ACHN (cell line): ENCODE measurements around the gene VSIG4.

ENCODE experiments used
- DNase-seq: peaks from one replicate; pipeline ENCODE4 v3.0.0-alpha.2; 2015
- in situ Hi-C: cut with HindIII; loops from 2 replicates; pipeline ENCODE4 v1.10.0; 2017; ENCODE audit warnings: low sequenced_read_pairs, low pct_ligation_motif_present, low pct_unique_long_range_greater_than_20kb

VSIG4 gene

DNA sequence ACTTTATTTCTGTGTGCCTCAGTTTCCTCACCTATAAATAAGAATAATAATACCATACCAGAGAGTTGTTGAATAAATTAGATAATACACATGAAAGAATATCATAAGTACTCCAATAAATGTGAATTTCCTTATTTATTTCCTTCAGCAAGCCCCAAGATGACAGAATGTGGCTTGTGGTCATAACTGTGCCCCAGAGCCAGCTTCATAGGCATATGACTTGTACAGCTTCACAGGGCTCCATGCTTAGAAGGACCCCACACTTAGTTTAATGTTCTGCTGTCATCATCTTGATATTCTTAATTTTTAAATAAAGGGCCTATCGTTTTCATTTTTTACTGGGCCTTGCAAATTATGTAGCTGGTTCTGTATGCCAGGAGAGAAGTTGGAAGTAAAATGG is 25.3 kb downstream of the VSIG4 start:
- DNase-seq, result no peak
- in situ Hi-C loops, result no loop called here

DNA sequence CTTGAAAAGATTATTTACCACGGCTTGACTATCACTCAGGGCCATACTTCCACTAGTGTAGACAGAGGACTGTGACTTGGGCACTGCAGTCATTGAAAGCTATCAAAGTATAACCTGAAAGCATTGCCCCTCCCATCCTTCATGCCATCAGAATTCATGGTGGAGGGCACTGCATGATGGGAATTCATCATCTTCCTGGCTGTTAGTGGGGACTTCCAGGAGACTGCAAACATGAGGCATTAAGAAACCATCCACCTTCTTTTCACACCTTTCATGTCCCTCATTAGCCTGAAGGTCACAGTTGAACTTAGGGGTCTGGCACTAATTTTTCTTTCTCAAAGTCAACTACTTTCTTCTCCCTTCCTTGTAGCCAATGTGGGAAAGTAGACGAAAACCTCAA is 25.8 kb downstream of the VSIG4 start:
- DNase-seq, result no peak
- in situ Hi-C loops, result no loop called here

GRCh38 chrX:66013194-66013816 is 26.6 kb downstream of the VSIG4 start:
- in situ Hi-C loops, result no loop called here
- no peak for DNase-seq

DNA sequence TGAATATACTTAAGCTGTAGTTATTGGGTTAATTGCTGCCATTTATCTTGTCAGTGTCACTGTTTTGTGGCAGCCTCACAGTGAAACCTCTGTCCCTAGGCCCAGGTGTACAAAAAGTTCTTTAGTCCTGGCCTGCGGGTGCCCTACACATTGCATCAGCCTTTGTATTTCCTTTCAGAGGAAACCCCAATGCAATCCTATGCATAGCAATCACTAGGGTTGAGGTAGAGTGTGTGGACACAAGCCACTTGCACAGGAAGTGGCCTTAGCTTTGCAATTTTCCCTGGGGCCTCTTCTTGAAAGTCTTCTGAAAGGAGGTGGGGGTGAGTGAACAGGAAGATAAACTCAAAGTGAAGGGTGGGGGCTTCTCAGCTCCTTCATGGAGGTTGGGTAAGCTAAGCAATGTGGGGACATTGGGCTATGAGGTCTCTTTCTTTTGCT is 27.8 kb downstream of the VSIG4 start:
- in situ Hi-C loops, result no loop called here
- no peak for DNase-seq

- no peak for DNase-seq
Observed at GRCh38 chrX:66009231-66009845, 30.5 kb downstream of the VSIG4 start.

GRCh38 chrX:66008328-66008970 is 31.4 kb downstream of the VSIG4 start:
- in situ Hi-C loops, result no loop called here
- no peak for DNase-seq

More at GRCh38 chrX:66009231-66009845, 30.5 kb downstream of the VSIG4 start:
- in situ Hi-C loops, result no loop called here

GRCh38 chrX:66007851-66008250 is 32.0 kb downstream of the VSIG4 start:
- no peak for DNase-seq
- in situ Hi-C loops, result no loop called here

- no peak for DNase-seq
- in situ Hi-C loops, result no loop called here
Observed at GRCh38 chrX:66005830-66006449, 33.9 kb downstream of the VSIG4 start.

- DNase-seq, result no peak
- in situ Hi-C loops, result no loop called here
Observed at GRCh38 chrX:66004928-66005829, 34.7 kb downstream of the VSIG4 start.

DNA sequence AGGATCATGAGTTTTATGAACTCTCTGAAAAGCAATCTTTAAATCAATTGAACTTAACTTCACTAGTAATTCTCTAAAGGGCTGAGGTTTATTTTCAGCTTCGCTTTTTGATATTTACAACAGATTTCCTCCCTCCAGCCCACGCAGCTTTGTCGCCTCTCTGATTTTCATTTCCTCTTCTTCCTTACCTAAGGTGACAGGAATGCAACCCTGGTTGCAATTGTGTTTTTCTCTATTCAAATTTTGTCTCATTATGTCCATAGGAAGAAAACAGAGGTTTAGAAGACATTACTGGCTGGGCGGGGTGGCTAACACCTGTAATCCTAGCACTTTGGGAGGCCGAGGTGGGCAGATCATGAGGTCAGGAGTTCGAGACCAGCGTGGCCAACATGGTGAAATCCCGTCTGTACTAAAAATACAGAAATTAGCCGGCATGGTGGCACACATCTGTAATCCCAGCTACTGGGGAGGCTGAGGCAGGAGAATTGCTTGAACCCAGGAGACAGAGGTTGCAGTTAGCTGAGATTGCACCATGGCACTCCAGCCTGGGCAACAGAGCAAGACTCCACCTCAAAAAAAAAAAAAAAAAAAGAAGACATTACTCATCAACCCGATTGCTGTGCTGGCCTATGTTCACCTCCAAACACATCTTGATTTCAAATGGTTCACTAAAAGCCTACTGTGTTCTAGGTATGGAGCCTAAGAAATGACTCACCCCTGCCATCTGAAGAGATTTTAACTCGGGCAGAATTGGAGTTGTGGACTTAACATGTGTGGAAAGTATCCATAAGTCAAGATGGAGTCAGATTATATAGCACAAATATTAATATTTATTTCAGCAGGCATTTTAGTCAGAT is 36.8 kb downstream of the VSIG4 start:
- DNase-seq, result no peak
- in situ Hi-C loops, result no loop called here

DNA sequence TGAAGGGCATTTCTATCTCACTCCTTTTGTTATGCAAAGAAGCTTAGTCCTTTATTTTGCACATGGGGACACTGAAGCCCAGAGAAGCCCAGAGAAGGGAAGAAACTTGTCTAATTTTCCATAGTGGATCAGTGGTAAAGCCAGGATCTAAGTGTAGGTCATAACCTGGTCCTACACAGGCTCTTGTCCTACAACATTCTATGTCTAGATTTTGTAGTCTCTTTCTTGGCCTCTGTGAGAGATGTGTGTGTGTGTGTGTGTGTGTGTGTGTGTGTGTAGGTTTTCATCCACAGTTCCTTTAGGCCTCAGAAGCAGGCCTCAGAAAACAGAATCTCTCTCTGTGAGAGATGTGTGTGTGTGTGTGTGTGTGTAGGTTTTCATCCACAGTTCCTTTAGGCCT is 38.3 kb downstream of the VSIG4 start:
- in situ Hi-C loops, result no loop called here
- DNase-seq, result no peak

GRCh38 chrX:66000628-66001272 is 39.1 kb downstream of the VSIG4 start:
- DNase-seq, result no peak

DNA sequence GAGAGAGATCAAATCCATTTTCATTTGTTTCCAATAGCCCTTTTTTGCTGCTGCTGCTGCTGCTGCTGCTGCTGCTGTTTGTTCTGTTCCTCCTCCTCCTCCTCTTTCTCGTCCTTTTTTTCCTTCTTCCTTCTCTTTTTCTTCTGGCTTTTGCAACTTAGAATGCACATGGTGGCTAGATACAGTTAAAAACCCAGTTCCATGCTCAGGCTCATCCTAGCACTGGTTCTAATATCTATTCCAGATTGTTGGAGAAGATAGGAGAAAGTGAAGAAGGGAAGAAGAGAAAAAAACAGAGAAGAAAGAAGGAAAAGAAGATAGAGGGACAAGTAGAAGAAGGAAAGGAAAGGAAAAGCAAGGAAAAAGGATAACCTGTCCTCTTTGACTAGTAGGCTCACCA is 39.7 kb downstream of the VSIG4 start:
- in situ Hi-C loops, result no loop called here
- no peak for DNase-seq

More at GRCh38 chrX:66000628-66001272, 39.1 kb downstream of the VSIG4 start:
- in situ Hi-C loops, result no loop called here

GRCh38 chrX:65999563-66000148 is 40.2 kb downstream of the VSIG4 start:
- in situ Hi-C loops, result no loop called here
- no peak for DNase-seq

- in situ Hi-C loops, result no loop called here
- DNase-seq, result no peak
Observed at GRCh38 chrX:65999029-65999562, 40.8 kb downstream of the VSIG4 start.

DNA sequence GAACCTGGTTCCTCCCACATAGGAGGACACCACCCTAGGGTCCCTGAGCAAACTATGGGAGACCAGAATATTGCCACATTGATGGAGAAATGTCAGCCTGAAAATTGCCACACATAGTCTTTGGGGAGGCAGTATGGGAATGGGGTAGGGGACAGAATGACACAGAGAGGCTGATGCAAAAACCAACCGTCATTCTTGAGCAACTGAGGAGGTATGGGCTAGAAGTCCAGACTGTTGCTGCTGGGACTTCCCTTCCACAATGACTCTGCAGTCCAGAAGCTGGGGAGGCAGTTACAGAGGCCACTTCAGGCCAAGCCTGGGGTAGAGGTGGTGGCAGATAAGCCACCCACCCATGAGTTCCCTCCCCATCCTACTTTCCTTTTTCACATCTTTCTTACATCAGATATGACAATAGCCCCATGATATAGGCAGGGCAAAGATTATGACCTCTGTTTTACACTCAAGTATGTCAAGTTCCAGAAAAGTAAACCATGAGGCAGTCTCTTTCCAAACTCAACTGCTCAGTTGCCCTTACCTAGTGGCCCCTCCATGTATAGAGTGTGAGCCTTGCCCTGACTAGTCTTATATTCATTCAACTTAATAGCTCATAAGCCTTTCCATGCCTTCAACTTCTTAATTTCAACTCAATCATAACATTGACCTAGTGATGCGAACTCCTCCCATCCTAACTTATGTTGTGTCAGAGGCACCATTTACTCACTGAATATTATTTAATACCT is 41.7 kb downstream of the VSIG4 start:
- in situ Hi-C loops, result no loop called here
- DNase-seq, result no peak
